Amniotic stem cell (primary cell): Measurements from ENCODE around the gene MAP3K13.
"Not testable (repeated sequence)": the region's sequence is repeated elsewhere in the genome, so short reads cannot be mapped to it uniquely, and the experiment has no call there.

Experiments used
- DNase-seq: peaks from one replicate; lab custom pipeline; 2025; lab: John Stamatoyannopoulos, UW

The MAP3K13 gene

GRCh38 chr3:185448107-185448506, 85.2 kb downstream of the MAP3K13 start:
- DNase-seq, result no peak

- DNase-seq, result not testable (repeated sequence)
Measured at GRCh38 chr3:185451432-185451831, 88.5 kb downstream of the MAP3K13 start.

- no peak for DNase-seq
Measured at GRCh38 chr3:185457376-185457775, 94.4 kb downstream of the MAP3K13 start.

- no peak for DNase-seq
Measured at GRCh38 chr3:185460309-185460708, 97.4 kb downstream of the MAP3K13 start.

GRCh38 chr3:185460719-185461350, 97.9 kb downstream of the MAP3K13 start:
- no peak for DNase-seq

GRCh38 chr3:185465471-185465870, 102.5 kb downstream of the MAP3K13 start:
- no peak for DNase-seq

- not testable (repeated sequence) for DNase-seq
Measured at GRCh38 chr3:185466123-185466522, 103.2 kb downstream of the MAP3K13 start.

- no peak for DNase-seq
Measured at GRCh38 chr3:185469542-185469941, 106.6 kb downstream of the MAP3K13 start.

GRCh38 chr3:185470323-185470722, 107.4 kb downstream of the MAP3K13 start:
- no peak for DNase-seq

GRCh38 chr3:185473290-185473815, 110.4 kb downstream of the MAP3K13 start:
- DNase-seq, result no peak

GRCh38 chr3:185474922-185475321, 112.0 kb downstream of the MAP3K13 start:
- not testable (repeated sequence) for DNase-seq

- DNase-seq, result no peak
Measured at GRCh38 chr3:185477316-185477715, 114.4 kb downstream of the MAP3K13 start.

GRCh38 chr3:185479373-185479945, 116.5 kb downstream of the MAP3K13 start:
- DNase-seq, result no peak

- no peak for DNase-seq
Measured at GRCh38 chr3:185484296-185484695, 121.4 kb downstream of the MAP3K13 start.

- no peak for DNase-seq
Measured at GRCh38 chr3:185486394-185486793, 123.5 kb downstream of the MAP3K13 start.

GRCh38 chr3:185488465-185488864, 125.5 kb downstream of the MAP3K13 start:
- no peak for DNase-seq

GRCh38 chr3:185489462-185489861, 126.5 kb downstream of the MAP3K13 start:
- no peak for DNase-seq

- no peak for DNase-seq
Measured at GRCh38 chr3:185490241-185490640, 127.3 kb downstream of the MAP3K13 start.

- peak; percentile 78 for DNase-seq
Measured at GRCh38 chr3:185498503-185499396, 135.8 kb downstream of the MAP3K13 start, which contains the start of gene TMEM41A. TSS of gene TMEM41A (minus strand) at chr3:185499035. CDS start at chr3:185498961, 74 bp downstream.

- no peak for DNase-seq
Measured at GRCh38 chr3:185502987-185503386, 140.1 kb downstream of the MAP3K13 start.

GRCh38 chr3:185503521-185503920, 140.6 kb downstream of the MAP3K13 start:
- DNase-seq, result no peak

GRCh38 chr3:185504636-185505035, 141.7 kb downstream of the MAP3K13 start:
- DNase-seq, result no peak

GRCh38 chr3:185507883-185508282, 144.9 kb downstream of the MAP3K13 start:
- no peak for DNase-seq
